HG02571 (cell line): ENCODE results near the gene ACAD11.
"Not testable (repeated sequence)": the region's sequence is repeated elsewhere in the genome, so short reads cannot be mapped to it uniquely, and the experiment has no call there.

ENCODE experiments used
- ATAC-seq: cut with Tn5 transposase; IDR thresholded peaks from one replicate; pipeline ENCODE4 v1.9.1; 2021; ENCODE audit warnings: mild to moderate bottlenecking, moderate library complexity; ENCODE audit not compliant: unreplicated experiment

ACAD11 gene

DNA sequence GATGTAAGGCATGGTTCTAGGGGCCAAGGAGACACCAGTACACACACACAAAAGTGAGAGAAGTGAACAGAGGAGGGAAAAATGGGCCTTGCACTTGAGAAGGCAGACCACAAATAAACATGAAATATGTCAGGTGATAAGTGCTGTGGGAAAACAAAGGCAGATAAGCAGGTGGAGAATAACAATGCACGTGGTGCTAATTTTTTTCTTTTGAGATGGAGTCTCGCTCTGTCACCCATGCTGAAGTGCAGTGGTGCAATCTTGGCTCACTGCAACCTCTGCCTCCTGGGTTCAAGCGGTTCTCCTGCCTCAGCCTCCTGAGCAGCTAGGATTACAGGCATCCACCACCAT, 103.6 kb downstream of the ACAD11 start:
- ATAC-seq: not testable (repeated sequence)

DNA sequence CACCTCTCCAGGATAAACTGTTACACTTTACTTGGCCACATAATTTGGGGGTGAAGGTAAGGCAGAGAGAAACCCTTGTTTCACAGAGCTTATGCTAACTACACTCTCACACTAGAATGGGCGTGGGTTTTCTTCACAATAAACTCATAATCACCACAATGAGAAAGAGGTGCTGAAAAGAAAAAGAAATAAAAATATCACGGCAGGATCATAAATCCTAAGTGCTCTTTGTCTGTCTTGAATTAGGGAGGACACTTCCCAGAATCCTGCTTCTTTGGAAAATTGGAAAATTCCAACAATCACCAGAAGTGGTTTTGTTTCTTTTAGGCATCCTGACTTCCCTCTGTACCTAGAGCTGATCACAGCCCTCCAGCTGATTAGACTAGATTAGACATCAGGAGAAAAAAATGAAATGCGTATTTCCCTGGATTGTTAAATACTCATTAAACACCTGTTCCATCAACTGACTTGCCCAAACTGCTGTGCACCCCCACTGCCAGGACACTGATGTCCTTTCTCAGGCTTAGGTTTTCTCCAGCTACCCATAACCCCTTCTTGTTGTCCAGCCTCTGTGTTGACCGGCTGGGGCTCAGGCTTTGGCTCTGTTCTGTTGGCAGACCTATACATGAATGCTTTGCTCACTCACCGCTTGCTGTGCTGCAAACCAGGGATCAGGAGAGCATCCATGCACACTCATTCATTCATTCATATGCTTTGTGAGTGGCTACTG, 104.1 kb downstream of the ACAD11 start:
- ATAC-seq: no peak

DNA sequence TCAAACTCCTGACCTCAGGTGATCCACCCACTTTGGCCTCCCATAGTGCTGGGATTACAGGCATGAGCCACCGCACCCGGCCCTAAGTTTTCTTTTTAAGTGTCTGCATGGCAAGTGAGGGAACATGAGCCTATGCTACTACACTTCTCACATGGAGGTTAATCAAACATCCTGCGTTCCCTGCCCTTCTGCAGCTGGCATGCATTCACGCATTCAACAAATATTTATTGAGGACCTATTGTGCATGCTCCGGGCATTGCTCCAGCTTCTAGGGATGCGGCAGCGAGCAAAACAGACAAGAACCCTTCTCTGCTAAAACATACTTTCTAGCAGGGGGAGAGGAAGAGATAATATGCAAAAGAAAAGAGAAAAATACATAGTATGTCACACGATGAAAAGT, 105.2 kb downstream of the ACAD11 start:
- no peak for ATAC-seq

DNA sequence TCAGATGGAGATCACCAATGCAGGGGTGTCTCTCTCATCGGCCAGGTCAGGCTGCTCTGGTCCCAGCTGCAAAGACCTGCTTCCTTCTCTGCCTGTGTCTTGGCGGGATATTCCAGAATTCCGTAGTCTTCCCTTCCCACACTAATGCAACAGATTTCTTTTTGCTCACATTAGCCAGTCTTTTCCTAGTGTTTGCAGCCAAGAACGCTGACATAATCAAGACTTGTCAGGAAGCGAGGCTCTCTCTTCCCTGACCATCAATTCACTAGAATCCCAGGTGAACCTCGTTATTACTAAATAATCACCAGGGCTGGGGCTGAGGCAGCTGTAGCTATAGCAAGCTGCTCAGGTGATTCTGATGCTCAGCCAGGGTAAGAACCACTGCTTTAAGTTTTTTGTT, 105.8 kb downstream of the ACAD11 start:
- ATAC-seq: no peak

DNA sequence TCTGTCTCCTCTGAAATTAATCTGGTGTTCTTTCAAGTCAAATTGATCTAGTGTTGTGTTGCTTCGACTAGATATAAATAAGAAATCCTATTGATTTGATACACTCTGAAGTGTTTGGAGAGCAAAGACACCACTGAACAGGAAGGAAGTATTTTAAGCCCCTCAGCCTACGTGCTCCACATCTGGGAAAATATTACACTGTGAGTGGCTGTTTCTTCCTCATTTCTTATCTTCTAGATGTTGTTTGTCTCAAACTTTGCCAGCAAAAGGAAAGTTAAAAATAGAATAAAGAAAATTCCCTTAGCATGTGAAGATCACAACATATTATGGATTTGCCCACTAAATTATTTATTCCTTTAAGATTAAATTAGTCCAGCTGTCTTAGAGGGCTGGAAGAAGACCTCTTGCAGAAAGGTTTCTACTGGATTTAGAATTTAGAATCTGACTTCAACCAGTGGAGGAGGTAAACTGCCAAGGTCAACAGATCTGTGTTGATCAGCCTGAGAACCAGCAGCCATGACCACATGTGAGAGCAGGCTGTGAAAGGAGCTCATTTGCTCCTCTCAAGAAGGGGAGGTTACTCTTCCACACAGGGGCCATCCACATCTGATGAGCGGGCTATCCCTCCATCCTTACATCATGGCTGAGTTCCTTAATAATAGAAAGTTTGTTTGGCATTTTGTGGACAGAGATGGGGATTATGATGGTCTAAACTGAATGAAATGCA, 108.9 kb downstream of the ACAD11 start:
- ATAC-seq: no peak

DNA sequence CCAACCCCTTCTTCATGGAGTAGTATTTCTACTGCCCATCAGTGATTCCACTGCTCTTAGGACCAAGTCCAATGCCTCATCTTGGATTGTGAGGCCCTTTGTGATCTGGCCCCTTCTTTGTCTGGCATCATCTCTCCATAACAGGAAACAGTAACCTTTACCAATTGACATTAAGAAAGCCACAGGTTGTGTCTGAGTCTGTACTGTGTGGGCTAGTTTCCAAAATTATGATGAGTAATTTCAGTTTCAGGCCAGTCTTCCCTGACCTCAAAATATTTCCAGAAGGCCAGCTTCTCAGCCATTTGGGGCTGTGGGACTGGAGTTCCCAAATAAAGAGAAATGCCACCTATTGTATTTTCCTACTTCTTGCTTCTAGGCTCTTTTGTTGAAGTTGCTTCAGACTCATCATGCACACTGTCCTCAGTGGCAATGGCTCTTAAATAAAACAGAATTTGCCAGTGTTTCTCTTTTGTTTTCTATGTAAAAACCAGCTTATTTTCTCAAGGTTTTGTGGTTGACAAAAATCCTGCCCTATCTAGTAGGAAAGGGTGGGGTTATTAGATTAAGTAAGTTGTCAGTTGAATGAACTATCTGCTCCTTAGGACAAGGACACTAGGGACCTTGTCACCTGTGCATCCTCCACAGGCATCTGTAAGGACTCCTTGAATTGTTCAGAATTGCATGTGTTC, 109.6 kb downstream of the ACAD11 start:
- ATAC-seq: peak; percentile 76

DNA sequence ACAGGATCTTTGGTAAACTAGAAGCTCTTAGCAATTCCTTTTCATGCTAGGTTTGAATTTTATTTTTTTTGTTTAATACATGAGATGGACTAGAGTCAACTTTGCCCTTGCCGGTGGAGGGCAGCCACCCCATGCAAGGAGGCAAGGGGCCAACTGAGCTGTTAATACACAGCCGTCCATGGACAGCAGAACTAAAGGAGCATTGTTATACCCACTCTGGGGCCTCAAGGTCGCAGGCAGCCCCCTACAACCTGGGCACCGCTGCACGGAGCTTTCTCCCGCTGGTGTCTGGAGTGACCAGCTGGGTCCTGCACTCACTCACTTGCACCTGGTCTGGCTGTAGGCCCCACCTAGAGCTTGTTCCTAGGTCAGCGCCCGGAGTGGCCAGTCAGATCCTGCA, 110.4 kb downstream of the ACAD11 start:
- ATAC-seq: no peak

DNA sequence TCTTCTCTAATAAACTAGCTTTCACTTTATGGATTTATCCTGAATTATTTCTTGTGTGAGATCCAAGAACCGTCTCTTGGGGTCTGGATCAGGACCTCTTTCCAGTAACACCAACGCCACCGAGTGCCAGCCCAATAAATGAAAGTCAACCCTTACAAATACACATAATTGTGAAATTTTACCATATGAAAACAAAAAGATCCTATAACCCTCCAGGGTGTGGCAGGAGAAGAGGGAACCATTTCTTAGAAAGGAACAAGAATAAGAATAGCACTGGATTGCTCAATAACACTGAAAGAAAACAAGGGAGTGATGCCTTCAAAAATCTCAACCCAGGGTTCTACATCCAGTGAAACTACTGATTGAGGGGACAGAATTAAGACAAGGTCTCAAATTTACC, 114.1 kb downstream of the ACAD11 start:
- no peak for ATAC-seq

DNA sequence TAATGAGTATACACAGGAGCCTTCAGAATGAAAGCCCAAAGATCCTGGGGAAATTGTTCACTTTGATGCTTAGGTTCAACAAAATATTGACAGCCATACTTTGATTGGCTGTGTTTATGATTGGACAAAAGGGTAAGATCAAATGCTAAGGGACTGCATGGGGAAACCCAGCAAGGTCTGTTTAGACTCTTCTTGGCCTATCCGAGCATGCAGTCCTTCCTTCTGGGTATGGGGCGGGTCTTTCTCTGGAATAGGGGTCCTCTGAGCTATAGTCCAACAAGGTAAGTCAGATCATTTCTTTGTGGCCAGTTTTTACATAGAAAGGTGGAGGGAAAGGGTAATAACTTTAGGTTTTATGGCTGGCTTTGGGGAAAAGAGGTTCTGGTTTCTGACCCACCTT, 115.5 kb downstream of the ACAD11 start:
- ATAC-seq: no peak

DNA sequence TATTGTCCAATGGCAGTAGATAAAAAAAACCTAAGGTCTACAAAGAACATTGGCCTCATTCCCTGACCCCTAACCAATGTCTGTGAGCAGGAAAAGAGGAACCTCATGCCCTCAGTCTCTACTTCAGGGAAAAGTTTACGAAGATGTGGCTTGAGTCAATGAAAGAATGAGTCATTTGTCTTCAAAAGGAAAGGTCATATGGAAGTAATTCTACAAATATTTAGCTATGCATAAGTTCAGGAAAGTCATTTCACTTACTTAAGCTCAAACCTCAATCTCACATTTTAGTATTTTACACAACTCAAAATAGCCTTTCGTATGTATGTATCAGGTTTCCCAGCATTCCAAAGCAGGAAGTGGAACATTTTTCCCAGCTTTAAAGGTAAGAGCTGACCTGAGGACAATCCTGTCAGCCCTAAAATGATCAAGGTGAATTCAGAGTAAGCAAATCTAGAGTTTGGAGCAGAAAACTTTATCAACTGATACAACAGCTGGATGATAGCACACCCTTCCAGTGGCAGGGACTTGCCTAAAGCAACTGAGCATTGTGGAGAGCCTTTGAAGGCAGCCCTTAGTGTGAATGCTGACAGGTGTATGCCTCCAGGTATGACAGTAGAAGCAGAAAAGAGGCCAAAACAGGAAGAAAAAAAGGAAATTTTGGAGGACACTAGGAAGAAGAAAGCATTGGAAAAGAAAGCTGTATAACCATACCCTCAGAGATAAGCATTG, 116.4 kb downstream of the ACAD11 start:
- peak; percentile 53 for ATAC-seq

DNA sequence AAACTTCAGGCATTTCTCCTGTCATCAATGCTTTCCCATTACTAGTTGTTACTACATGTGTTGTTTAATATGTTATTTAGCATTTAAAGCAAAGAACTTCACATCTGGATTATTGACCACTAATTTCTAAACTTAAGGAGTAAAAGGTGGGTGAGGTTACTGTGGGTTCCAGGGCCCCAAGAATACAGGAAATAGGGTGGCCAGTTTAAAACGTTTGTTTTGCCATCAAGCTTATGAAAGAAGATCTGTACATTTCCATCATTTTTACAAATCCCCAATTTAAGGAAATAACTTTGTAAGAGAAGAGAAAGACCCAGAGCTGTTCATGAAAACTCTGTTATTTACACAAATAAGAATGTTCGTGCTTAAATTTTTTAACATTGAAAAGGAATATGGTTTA, 117.0 kb downstream of the ACAD11 start:
- ATAC-seq: no peak

DNA sequence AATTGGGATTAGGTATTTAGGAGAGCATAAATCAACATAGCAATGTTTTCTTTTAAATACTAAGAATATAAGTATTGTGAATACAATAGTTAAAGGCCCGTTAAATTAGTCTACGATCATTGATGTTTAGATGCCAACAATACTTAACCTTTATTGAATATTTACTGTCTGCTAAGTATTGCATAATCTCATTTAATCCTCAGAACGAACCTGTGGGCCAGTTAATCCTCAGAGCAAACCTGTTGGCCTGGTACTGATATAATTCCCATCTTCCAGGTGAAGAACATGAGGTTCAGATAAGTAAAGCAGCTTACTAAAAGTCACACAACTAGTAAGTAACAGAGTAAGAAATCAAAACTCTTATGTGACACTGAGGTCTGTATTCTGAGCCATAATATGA, 119.9 kb downstream of the ACAD11 start:
- ATAC-seq: no peak

DNA sequence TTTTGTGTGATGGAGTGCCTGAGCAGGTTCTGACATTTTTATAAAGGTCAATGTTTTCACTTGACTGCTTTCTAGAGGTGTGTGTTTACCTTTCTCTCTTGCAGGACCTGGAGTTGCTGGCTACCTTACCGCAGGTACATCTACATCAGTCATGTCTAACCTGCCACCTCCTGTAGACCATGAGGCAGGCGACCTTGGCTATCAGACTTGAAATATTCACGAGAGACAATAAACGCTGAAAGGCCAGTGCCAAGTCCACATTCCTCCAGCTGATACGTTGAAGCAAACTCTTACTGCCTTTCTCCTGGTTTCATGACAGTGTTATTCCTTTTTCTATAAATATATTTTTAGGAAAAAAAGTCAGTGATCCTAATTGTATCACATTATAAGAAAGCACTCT, 121.5 kb downstream of the ACAD11 start:
- no peak for ATAC-seq

DNA sequence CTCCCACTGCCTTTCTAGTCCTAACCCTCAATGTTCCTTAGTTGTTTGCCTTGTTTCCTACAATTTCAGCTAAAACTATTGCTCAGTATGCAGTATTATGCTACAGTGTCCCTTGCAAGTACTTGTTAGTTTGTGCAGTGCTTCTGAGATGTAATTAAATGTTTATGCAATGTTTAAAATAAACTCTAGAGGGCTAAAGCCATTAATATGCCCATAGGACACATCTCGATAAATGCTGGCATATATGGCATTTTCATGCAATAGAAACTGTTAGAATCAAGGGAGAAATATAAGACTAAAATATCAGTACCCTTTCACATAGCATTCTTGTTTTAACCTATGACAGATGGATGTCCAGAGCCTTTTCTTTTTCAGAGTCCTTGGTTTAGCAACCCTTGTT, 122.3 kb downstream of the ACAD11 start:
- no peak for ATAC-seq

DNA sequence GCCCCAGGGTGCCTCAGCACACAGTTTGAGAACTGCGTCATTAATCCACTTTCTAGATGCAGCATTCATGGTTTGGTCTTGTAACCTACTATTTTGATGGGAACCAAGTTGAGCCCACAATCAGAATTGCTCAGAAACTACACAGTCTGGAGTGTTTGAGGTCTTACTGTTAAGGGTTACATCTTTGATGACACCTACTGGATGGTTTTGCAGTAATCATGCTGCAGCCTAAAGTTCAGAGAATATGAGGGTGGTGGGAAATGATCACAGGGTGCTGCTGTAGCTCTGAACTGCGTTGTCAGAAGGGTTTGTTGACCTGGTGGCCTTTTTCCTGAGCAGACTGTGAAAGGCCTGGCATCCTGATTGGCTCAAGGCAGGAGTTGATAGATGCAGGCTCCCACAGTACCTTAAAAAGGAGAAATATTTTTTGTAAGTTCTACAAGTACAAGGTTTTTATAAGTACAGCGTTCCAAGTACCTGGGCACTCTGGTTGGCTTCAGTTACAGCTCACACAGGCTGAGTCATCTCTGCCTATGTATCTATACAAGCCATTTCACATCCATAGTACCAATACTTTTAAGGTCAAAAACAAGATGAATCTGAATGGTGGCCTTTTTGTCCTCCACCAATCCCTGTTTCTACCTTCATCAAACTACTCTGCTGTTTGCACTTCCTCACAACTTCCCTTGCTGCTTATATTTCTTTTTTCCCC, 123.0 kb downstream of the ACAD11 start:
- no peak for ATAC-seq

DNA sequence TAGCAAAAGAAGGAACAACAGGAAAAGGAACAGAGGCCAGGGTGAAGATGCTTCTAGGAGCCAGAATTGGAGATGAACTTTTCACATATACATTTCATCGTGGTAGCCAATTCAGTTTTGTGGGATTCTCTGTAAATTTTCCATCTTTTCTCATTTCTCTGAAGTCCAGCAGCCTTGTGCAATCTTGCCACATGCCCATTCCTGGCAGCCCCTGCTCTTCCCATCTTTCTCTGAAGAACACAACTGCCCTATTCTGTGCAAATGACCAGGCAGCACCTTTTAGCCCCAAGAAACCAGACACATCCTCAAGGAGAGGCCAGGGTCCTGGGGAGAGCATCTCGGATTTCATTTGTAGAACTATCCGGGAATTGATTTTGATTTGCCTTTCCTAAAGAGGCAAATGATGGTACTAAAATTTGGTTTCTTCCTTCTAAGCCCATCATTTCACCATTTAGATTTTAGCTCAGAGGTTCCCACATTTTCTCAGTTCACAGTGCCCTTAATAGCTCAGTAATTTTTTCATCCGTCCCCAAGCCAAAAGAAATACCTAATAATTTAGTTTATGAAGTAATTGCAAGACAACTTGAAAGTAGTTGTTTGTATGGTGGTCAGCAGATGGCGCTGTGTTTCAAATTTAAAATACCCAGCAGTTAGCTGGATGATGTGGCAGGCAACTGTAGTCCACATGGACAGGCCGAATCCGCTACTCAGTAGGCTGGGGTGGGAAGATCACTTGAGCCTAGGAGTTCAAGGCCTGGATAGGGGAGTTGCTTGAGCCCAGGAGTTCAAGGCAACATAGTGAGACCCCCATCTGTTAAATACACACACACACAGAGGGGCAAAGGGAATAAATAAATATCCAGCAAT, 123.8 kb downstream of the ACAD11 start:
- no peak for ATAC-seq

DNA sequence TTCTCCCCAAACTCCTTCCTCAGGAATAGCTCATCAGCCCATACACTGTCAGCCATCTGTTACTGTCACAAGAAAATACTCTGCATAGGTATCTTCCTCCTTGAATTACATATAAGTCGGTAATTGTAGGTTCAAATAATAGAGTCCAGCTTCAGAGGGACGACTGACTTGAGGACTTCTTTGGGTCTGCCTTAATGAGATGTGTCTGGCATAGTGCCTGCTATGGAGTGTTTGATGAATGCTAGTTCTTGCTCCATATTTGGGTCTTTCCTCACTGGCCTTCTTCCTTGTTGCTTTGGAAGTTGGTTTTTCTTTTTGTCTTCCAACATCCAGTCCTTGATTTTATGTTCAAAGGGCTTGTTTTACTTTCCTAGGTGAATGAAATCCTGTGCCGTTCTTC, 129.0 kb downstream of the ACAD11 start:
- no peak for ATAC-seq

DNA sequence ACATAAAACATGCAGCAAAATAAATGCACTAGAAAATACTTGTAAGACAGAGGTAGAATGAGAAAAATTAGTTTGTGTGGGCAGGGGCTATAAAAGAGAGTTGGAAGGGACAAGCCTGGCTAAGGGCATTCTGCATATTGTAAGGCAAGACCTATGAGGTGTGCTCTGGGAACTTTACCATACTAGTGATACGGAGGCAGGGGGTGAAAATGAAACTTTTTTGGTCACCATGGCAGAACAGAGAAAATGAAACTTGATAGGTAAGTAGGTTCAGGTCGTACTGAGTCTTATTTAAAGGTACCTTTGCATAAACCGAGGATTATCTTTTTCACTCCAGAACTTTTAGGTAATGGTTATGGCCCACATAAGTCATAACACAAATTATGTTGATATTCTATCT, 137.3 kb downstream of the ACAD11 start:
- ATAC-seq: peak; percentile 91

DNA sequence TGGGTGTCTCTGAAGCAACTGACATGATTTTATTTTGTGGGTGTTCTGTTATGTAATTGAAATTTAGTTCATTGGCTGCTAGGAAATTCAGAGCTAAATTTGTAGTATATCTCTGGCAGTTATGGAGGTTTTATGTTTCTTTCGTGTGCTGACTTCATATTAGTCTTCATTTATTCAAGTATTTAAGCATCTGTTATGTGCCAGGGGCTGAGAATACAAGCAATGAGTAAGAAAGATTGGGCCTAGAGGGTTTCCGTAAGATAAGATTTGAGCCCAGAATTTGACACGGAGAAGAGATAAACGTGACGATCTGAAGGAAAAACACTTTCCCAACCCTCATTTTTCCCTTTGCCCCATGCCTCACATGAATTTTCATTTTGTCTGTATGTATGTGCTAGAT, 137.7 kb downstream of the ACAD11 start:
- ATAC-seq: no peak

DNA sequence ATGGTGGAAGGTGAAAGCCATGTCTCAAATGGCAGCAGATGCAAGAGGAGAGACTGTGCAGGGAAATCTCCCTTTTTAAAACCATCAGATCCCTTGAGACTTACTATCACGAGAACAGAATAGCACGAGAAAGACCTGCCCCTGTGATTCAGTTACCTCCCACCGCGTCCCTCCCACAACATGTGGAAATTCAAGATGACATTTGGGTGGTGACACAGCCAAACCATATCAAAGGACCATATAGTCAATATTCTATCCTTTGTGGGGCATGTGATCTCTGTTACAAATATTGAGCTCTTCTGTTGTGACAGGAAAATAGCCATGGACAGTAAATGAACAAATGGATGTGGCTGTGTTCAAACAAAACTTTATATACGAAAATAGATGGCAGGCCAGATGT, 139.7 kb downstream of the ACAD11 start:
- no peak for ATAC-seq
